SKM-1 (cell line): ENCODE data around the gene CAVIN1.
"Not testable (repeated sequence)": the region's sequence is repeated elsewhere in the genome, so short reads cannot be mapped to it uniquely, and the experiment has no call there.

Experiments used
- DNase-seq: peaks from one replicate; lab custom pipeline; 2025; ENCODE audit not compliant: unreplicated experiment; lab: John Stamatoyannopoulos, UW

The CAVIN1 gene, protein sequence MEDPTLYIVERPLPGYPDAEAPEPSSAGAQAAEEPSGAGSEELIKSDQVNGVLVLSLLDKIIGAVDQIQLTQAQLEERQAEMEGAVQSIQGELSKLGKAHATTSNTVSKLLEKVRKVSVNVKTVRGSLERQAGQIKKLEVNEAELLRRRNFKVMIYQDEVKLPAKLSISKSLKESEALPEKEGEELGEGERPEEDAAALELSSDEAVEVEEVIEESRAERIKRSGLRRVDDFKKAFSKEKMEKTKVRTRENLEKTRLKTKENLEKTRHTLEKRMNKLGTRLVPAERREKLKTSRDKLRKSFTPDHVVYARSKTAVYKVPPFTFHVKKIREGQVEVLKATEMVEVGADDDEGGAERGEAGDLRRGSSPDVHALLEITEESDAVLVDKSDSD

DNA sequence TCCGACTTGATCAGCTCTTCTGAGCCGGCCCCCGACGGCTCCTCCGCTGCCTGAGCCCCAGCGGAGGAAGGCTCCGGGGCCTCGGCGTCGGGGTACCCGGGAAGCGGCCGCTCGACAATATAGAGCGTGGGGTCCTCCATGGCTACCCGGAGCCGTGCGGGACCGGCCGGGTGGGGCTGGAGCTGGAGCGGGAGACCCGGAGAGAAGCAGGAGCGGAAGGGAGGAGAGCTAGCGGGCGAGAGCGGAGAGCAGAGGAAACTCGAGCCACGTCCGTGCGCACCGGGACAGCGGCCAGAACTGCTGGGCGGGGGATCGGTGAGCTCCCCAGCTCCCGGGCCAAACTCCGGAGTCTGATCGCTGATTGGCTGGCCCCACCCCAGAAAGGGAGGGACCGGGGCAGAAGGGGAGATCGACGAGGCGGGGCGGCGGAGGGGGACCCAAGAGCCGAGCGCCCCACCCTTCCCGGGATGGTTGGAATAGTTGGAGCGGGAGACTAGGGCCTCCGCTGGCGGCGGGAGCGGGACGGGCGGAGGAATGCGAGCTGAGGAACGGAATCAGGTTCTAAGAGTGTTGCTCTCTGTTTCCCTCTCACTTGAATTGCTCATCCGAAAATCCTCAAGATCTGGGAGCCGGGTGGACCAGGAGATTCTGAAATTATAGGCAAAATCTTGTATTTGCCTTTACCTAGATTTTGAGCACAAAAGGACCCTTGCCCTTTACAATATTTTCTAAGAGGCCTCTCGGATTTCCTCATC lies at the start of gene CAVIN1:
Gene CAVIN1, minus strand, starts transcription at position 299 of the 755 bp plus-strand sequence. Its CDS starts 159 bp downstream, at position 140.
- DNase-seq, result no peak

DNA sequence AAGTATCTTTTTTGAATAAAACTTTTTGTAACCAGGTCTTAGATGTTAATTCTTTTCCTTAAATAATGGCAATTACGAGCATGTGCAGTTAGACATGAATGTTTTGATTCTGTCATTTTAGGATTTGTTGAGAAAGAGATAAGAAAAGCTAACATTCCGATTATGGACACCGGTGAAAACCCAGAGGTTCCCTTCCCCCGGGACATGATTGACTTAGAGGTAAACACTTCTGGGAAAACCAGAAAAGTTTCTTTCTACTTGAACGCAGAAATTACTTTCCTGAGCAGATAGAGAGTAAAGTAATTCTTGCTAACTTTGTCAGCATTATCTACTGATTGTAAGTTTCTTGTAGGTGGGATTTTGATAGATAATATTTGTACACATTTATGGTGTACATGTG lies 44.8 kb upstream of the CAVIN1 start:
- DNase-seq, result no peak

DNA sequence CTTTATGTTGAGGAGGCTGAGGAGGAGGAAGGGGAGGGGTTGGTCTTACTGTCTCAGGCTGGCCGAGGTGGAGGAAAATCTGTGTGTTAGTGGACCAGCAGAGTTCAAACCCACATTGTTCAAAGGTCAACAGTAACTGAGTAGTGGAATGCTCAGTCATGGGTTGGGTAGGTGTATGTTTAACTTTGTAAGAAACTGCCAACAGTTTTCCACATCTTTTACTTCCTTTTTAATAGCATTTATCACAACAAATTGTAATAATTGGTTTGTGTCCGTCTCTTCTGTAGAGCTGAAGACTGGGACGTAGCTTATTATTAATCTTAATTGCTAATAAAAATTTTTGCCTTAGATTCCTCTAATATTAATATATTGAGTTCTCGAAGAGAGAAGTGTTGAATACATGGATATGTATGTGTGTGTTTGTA lies 40.9 kb upstream of the CAVIN1 start:
- no peak for DNase-seq

DNA sequence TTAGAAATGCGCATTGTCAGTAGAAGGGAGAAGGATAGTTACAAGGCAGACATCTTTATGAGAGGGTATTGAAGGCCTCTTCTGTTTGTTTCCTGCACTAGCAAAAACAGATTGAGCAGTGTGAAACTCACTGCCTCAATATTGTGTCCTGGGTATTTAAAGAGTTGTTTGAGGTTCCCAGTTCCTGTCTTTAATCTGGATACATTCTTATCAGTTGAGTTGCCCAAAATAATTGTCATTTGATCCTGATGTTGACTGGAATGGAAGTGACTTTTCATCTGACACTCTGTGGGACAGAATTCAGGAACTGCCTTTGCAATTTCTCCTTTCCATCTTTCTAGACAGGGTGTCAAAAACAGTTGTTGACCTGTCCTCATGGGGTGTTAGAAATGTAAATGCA lies 37.3 kb upstream of the CAVIN1 start:
- no peak for DNase-seq

DNA sequence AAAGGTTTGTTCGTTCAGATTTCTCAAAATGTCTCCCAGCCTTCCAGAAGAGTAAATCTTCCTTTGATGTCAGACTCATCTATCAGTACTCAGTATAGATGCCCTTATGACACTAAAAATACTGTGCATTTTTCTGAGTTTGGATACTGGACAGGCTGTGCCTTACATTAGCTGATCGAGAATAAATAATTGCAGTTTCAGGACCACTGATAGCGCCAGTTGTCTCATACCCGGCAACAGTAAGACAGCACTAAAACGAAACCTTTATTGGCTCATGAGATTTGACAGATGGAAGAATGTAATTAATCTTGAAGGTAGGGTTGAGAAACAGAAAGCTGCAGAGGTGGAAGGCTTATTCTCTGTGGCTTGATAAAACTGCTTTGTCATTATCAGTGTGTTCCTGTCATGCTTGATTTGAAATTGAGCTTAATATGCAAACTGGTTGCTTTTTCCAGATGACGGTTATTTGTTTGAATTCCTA lies 36.8 kb upstream of the CAVIN1 start:
- no peak for DNase-seq

DNA sequence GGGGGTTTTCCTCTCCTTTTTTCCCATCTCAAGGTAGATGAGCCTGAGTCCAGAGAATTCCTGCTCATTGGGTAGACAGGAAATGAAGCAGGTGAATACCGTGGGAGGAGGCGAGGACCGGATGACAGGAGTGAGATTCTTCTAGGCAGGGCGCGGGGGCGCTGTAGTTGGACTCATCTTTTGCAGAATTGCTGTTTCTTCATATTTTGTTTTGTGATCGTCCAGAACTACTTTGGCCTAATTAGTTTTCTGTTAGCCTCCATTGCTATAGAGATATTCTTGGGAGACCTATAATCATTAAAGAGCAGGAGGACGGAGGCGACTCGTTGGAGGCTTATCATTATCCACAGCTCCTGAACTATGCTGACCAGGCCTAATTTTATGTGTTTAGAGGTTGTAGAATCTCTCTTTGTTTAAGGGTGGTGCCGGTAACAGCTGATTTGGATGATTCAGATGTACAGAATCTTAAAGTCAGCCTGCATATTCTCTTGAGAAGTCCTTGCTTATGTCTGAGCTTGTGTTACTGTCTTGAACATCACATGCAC lies 36.3 kb upstream of the CAVIN1 start:
- no peak for DNase-seq

DNA sequence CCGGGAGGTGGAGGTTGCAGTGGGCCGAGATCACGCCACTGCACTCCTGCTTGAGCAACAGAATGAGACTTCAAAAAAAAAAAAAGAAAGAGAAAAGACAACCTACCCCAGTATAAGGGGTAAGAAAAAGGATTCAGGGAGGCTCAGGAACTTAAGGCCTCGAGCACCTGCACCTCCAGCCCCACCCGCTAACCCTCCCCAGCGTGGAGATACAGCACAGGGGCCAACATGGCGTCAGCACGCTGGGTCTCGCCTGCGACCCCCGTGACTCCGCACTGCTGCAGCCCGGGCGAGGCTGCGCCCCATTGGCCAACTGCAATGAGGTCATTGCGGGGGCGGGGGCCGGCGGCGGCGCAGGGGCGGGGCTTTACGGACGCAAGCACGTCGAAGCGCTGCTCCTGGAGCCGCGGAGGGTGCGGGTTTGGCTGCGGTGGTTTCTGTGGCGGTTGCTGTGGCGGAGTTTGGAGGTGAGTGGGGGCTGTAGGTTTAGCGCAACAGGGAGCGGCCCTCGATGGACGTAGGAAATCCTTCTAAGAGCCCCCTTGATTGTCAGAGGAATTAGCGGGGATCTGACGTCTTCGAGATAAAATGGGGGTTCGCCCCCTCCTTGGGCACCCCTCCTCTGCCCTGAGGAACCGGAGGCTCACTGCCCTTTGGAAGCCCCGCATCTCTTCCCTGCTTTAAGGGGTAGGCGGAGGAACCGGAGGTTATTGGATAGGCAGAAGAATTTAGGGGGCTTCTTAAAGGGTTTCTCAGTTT lies 35.6 kb upstream of the CAVIN1 start, which contains the start of gene ATP6V0A1:
Gene ATP6V0A1, plus strand, starts transcription at position 382 of the 759 bp plus-strand sequence. CDS start 2,017 bp downstream, outside the sequence.
- DNase-seq, result peak; percentile 60

DNA sequence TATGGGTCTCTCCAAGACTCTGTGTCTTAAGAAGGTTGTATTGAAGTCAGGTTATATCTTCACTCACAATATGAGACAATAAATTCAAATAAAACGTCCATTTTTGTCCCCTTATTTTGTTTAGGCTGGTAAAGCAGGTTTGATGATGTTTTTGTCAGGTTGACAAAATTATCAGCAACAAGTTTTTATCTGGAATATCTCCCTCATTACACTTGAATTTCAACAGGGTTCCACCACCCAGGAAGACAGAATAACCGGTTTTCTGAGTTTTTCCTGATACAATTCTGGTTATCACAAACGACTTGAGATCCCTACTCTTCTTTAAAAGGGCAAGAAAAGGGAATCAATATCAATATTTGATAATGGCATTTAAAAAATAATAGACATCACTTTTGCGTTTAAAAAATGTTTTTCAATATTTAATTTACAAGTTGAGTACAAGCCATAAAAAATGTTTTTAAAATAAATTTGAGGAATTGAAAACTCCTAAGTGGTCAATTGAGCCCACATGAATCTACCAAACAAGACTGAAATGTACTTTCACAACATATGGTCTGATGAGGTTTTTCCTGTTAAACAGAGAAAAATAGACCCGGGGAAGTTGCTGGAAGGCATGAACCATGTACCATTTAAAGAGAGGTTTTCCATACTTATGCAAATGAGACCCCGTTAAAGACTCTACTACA lies 34.2 kb upstream of the CAVIN1 start:
- no peak for DNase-seq

DNA sequence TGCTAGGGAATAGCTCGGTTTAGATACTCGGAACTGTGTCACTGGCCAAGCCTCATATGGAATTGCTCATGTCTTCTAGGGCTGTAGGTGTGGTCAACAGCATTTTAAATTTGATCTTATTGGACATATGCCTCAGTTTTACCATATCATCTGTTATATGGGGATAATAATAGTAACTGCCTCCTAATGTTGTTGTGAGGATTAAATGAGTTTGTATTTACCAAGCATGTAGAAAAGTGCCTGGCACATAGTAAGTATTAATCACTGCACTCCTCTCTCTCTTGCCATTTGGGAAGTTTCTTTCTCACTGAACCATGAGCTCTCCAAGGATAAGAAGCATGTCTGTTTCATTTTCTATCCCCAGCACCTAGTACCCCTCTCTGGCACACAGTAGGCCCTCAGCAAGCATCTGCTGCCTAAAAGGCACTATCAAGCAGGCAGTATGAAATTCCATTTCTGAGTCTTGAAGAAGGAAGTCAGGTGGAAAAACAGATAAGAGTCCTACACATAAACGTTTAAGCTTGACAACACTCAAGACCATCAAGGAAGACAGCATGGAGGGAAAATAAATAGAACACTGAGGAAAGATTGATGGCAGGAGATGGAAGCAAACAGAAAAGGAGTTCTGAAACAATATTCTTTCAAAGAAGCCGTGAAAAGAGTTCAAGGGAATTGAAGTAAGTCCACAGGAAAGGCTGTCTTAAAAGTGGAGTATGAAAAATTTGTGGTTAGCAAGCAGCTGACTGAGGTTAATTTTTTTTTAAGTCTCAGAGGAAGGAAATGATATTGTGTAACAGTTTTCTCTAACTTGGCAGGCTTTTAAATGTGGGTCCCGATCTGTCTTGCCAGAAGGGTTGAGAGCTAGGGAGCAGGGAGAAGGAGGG lies 33.4 kb upstream of the CAVIN1 start:
- DNase-seq, result peak; percentile 88

DNA sequence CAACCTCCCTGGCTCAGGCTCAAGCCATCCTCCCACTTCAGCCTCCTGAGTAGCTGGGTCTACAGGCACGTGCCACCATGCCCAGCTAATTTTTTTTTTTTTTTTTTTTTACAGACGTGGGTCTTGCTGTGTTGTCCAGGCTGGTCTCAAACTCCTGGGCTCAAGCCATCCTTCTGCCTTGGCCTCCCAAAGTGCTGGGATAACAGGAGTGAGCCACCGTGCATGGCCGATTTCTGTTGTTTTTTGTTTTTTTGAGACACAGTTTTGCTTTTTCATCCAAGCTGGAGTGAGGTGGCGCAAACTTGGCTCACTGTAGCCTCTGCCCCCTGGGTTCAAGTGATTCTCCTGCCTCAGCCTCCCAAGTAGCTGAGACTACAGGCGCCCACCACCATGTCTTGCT lies 31.9 kb upstream of the CAVIN1 start:
- not testable (repeated sequence) for DNase-seq

DNA sequence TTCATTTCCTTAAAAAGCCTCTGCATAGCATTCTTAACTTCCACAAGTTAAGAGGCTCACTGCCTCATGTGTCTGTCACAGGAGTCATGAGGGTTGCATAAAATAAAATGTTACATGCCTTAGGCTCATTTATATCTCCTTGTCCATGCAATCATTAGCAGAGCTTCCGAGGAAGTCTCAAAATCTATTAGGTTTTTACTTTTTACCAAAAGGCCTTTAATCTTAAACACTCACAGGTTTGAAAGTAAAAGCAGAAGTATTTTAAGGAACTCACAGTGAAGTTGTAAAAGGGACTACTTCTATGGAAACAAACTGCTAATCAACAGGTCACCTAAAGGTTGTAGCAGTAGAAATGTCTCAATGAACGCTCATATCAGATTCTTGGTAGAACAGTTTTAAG lies 30.4 kb upstream of the CAVIN1 start:
- DNase-seq, result peak; percentile 90

DNA sequence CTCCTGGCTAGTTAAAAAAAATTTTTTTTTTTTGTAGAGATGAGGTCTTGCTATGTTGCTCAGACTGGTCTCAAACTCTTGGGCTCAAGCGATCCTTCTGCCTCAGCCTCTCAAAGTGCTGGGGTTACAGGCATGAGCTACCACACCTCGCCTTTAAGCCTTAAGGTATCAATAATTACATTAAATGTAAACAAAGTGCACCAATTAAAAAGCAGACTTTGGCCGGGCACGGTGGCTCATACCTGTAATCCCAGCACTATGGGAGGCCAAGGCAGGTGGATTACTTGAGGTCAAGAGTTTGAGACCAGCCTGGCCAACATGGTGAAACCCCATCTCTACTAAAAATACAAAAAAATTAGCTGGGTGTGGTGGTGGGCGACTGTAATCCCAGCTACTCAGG lies 28.2 kb upstream of the CAVIN1 start:
- DNase-seq, result not testable (repeated sequence)

DNA sequence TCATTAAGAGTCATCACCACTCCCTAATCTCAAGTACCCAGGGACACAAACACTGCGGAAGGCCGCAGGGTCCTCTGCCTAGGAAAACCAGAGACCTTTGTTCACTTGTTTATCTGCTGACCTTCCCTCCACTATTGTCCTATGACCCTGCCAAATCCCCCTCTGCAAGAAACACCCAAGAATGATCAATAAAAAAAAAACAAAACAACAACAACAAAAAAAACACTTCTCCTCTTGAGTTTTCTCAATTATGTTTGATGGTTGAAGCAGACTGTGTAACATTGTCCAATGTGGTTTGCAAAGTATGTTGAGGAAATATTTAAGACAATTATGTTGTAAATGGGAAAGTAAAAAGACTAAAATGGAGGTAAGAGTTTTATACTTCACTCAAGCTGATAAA lies 26.8 kb upstream of the CAVIN1 start:
- not testable (repeated sequence) for DNase-seq

DNA sequence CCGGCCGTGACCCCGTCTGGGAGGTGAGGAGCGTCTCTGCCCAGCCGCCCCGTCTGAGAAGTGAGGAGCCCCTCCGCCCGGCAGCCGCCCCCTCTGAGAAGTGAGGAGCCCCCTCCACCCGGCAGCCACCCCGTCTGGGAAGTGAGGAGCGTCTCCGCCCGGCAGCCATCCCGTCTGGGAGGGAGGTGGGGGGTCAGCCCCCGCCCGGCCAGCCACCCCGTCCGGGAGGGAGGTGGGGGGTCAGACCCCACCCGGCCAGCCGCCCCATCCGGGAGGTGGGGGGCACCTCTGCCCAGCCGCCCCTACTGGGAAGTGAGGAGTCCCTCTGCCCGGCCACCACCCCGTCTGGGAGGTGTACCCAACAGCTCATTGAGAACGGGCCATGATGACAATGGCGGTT lies 26.1 kb upstream of the CAVIN1 start:
- not testable (repeated sequence) for DNase-seq

DNA sequence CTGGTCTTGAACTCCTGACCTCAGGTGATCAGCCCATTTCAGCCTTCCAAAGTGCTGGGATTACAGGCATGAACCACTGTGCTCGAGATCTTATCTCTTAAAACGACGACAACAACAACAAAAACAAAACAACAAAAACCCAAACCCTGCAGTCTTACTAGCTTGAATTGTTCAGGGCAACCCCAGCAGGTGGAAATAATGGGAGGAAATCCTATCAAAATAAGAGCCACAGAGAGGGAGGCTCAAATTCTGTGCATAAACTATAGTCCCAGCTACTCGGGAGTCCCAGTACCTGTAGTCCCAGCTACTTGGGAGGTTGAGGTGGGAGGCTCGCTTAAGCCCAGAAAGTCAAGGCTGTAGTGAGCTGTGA lies 19.1 kb upstream of the CAVIN1 start:
- no peak for DNase-seq

DNA sequence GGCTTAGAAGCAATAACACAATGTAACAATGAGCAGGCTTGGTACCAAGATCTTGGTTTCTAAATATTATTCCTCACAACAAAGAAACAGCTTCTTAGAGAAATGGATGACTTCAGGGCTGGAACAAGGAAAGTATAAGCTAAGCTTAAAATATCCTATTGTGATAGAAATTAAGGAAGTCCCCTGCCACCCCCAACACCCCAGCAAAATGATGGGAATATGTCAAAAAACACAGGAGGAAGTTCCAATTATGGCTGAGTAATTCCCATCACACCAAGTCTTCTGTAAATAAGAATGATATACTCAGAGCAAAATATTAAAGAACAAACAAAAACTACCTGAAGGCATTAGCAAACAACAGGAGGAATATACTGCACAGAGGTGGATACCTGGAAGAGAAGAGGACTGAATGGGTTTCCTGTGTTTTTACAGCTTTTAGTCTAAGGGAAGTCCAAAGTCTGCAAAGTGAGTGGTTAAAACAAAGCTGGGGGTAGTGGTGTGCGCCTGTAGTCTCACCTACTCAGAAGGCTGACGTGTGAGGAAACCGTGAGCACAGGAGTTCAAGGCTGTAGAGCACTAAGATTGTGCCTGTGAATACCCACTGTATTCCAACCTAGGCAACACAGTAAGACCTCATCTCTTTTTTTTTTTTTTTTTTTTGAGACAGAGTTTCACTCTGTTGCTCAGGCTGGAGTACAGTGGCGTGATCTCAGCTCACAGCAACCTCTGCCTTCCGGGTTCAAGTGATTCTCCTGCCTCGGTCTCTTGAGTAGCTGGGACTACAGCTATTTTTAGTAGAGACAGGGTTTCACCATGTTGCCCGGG lies 18.5 kb upstream of the CAVIN1 start:
- no peak for DNase-seq

DNA sequence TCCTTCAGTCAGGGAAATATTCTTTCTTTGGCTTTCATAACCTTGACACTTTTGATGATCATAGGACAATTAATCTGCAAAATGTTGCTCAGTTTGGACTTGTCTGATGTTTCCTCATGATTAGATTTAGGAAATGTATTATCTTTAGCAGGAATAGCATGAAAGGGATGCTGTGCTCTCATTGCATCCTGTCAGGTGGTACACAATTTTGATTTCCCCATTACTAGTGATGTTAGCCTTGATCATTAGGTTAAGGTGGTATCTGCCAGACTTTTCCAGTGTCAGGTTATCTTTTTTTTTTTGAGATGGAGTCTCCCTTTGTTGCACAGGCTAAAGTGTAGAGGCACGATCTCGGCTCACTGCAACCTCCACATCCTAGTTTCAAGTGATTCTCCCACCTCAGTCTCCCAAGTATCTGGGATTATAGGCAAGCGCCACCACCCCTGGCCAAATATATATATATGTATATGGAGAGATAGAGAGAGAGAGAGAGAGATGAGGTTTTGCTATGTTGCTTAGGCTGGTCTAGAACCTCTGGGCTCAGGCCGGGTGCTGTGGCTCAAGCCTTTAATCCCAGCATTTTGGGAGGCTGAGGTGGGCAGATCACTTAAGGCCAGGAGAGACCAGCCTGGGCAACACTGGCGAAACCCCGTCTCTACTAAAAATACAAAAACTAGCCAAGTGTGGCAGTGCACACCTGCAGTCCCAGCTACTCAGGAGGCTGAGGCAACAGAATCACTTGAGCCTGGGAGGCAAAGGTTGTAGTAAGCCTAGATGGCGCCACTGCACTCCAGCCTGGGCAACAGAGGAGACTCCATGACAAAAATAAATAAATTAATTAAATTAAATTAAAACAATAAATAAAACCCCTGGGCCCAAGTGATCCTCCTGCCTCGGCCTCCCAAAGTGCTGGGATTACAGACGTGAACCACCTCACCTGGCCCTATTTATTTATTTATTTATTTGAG lies 15.8 kb upstream of the CAVIN1 start:
- no peak for DNase-seq
